HG02981 (cell line): ENCODE data around the gene RPTOR.

Experiments used
- ATAC-seq: cut with Tn5 transposase; IDR thresholded peaks from one replicate; pipeline ENCODE4 v1.9.1; 2021; ENCODE audit warnings: mild to moderate bottlenecking, moderate library complexity; ENCODE audit not compliant: unreplicated experiment

Gene RPTOR

DNA sequence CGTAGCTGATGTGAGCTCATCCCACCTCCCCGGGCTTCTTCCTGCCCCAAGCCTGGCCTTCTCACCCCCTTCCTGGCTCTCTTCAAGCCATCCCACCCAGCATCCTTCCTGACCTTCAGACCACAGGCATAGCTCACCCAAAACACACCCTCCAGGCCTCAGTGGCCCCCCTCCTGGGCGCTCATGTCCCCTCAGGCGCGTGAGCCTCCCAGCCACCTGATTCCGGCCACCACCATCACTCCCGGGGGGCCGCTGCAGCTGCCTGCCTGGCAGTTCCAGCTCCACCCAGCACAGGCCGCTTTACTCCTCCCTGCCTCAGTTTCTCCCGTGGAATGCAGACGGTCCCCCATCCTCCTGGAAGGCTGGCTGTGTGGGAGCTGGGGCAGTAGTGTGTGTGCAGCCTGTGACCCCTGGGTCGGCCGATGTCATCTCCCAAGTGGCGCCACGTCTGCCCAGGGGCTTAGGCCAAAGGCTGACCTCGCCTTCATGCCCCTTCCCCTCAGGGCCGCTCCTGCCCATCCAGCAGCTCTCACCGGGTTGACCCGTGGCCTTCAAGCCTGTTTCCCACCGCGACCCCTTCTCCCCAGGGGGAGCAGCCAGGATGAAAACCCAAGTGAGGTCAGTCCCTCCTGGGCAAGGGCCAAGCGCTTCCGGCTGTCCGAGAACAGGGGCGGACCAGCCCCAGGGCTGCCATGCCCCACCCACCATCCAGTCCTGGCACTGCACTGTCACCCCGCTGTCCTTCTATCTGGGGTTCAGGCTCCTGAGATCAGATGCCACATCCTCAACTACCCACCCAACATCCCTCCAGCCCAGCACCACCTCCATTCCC, 435.1 kb downstream of the RPTOR start:
- ATAC-seq: no peak

- ATAC-seq: no peak
Measured at GRCh38 chr17:80980397-80981061, 435.9 kb downstream of the RPTOR start.

GRCh38 chr17:80981062-80981902, 436.6 kb downstream of the RPTOR start:
- ATAC-seq: no peak

- ATAC-seq: no peak
Measured at GRCh38 chr17:80981929-80982425, 437.3 kb downstream of the RPTOR start.

GRCh38 chr17:80982426-80982974, 437.9 kb downstream of the RPTOR start:
- ATAC-seq: no peak

DNA sequence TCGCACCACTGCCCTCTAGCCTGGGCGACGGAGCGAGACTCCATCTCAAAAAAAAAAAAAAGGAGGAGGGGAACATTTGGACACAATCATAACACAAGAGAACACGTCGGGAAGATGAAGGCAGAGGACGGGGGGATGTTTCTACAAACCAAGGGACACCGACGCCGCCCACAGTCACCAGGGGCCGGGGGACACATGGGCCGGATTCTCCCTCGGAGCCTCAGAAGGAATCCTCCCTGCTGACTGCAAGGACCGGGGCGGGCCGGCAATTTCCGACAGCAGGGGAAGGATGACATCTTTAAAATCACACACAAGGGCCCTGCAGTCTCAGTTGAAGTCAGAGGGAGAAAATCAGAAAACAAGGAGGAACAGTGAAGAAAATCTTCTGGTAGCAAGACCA, 438.9 kb downstream of the RPTOR start:
- ATAC-seq: no peak

DNA sequence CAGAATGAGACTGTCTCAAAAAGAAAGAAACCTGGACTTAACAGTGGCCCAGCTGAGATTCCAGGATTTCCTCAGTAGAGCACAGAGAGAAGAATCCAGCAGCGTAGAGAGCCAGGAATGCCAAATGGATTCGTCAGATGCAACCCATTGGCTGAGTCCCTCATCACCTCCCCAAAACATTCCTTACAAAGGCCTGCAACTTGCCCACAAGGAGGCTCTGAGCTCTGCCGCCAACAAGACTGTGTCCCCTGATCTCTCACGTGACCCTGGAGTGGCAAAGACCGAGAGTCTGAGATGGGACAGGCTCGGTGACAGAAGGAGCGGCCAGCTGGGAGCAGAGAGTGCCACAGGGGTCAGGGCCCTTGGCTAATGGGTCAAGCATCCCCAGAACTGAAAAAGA, 440.1 kb downstream of the RPTOR start:
- no peak for ATAC-seq

DNA sequence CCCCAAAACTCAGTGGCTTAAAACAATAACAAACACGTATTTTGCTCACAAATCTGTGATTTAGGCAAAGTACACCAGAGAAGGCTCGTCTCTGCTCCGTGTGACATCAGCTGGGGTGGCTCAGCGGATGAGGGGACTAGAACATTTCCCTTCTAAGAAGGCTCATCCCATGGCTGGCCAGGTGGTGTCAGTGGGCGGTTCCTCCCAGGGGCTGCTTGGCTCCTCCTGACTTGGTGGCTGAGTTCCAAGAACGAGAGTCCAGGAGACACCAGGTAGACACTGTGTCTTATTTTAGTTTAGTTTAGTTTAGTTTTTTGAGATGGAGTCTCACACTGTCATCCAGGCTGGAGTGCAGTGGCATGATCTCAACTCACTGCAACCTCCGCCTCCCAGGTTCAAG, 441.4 kb downstream of the RPTOR start:
- no peak for ATAC-seq

GRCh38 chr17:80986816-80987475, 442.3 kb downstream of the RPTOR start:
- no peak for ATAC-seq

DNA sequence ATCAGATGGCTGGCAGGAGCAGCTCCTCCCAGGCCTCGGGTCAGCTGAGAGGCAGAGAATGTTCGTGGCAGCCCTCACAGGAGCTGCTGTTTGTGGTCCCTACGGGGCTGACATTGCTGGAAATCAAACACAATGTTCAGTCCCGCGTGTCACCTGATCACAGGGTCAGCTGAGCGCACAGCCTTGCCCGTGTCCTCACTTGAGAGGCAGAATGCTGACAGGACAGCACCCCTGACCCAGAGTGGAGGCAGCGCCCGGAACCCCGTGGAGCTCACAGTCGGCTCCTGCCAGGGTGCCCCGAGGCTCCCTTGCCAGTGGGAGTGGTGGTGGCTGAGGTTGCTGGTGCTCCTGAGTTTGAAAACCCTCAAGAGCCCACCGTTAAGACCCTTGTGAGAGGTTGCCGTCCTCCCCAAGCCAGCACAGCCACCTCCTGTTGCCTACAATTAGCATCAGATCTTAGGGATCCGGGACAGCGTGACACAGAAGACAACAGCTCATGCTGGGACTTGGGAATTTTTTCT, 443.4 kb downstream of the RPTOR start:
- no peak for ATAC-seq

DNA sequence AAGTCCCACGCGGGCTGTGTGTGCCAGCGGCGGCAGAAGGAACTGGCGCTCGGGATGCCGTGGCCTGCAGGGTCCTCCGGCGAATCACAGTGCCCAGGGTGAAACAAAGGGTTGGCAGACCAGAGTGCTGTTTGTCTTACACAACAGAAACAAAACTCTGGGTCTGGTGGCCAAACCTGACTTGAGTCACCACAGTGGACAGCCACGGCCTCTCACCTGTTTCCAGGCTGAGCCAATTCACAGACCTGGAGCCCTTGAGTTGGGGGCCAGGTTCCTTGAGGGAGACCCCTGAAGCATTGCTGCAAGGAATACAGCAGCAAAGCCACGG, 444.9 kb downstream of the RPTOR start:
- no peak for ATAC-seq

GRCh38 chr17:80990921-80991644, 446.4 kb downstream of the RPTOR start:
- ATAC-seq: no peak

GRCh38 chr17:80991645-80992076, 447.0 kb downstream of the RPTOR start, which contains the start of gene CHMP6:
CHMP6 (plus strand) TSS chr17:80991841; CDS start chr17:80991919, 78 bp downstream.
- ATAC-seq: no peak

- no peak for ATAC-seq
Measured at GRCh38 chr17:80992077-80992947, 447.7 kb downstream of the RPTOR start.

- no peak for ATAC-seq
Measured at GRCh38 chr17:80992948-80993624, 448.4 kb downstream of the RPTOR start.

DNA sequence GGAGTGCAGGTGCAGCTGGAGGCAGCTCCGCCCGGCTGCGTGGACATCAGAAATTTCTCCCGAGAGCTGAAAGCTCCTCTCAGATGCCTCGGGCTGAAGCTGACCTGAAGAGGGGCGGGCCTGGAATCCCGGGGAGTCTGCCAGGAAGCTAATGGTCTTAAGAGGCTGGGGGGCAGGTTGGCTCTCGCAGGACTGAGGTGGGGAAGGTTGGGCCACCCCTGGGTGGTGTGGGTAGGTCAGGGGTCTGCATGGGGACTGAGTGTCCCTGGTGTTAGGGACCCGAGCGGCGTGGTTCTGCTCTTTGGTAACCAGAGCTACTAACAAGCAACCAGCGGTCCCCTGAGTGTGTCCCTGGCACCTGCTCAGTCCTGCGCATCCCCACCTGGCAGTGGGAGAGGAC, 450.5 kb downstream of the RPTOR start:
- ATAC-seq: no peak

GRCh38 chr17:80996422-80997305, 452.0 kb downstream of the RPTOR start:
- ATAC-seq: no peak
